ENCODE measurements around the gene ACVR2B. TPM values are rescaled to one million over a fixed set of nuclear protein-coding genes. Genes with fewer than 3 reads are reported as not detected.

Gene ACVR2B
- total and polyA plus RNA-seq, 10 of the 15 experiments (the other 5 are each of a cell fraction or from before 2014, with no cell fraction given): 0.27 to 2.9 (median 1.0) TPM

GRCh38 chr3:38487323-38487722 lies 33.6 kb downstream of the ACVR2B start:
- H3K9ac ChIP-seq (ENCODE audit: control insufficient read depth, insufficient read depth, low read length): no peak overlapping the region
- peak; percentile 93 for ATAC-seq
- TF ChIP-seq MTA2 (IDR thresholded peaks at IDR 0.05; ENCODE audit: low read depth) (no peak), NKRF (conservative IDR thresholded peaks at IDR 0.05) (no peak), ESRRA (IDR thresholded peaks at IDR 0.05; ENCODE audit: low read length) (no peak), RELB (IDR thresholded peaks at IDR 0.05; ENCODE audit: low read depth) (no peak), IRF3 (IDR thresholded peaks at IDR 0.05) (no peak), HSF1 (IDR thresholded peaks at IDR 0.05; ENCODE audit: low read depth, low read length) (no peak), TCF7 (IDR thresholded peaks at IDR 0.05; ENCODE audit: borderline replicate concordance) (no peak), E4F1 (IDR thresholded peaks at IDR 0.05; ENCODE audit: borderline replicate concordance, partially characterized antibody) (no peak), MLLT1 (IDR thresholded peaks at IDR 0.05) (no peak), CHD2 (IDR thresholded peaks at IDR 0.05; ENCODE audit: borderline replicate concordance, low read depth, low read length) (no peak)
- no peaks in the 10 kb centered on the region for H3K79me2 ChIP-seq (ENCODE audit: control insufficient read depth, insufficient read depth, low read length)
- POLR2A ChIA-PET: no interaction called here
- in situ Hi-C loops (cut with MboI) (no loop called here), intact Hi-C loops (cut with micrococcal nuclease; ENCODE audit: unreplicated experiment) (no loop called here)
- 0 out of 2 replicates have a peak overlapping the region, but pooled peaks have one; percentile 13 for H2AFZ ChIP-seq (ENCODE audit: control insufficient read depth, low read depth, low read length)
- H4K20me1 ChIP-seq (ENCODE audit: control insufficient read depth, insufficient read depth): no peaks in the 10 kb centered on the region
- peak overlapping the region; percentile 57; the same call in 1 of the 2 replicates for H3K4me2 ChIP-seq (ENCODE audit: control insufficient read depth, insufficient read depth)
- H3K27ac ChIP-seq (ENCODE audit: control insufficient read depth, insufficient read depth): no peak overlapping the region
- 0% methylated on average over 3 of the region's 3 CpGs for WGBS (ENCODE audit: insufficient coverage, insufficient replicate concordance, low lambda C conversion rate, missing lambda C conversion rate)
- CTCF ChIA-PET: interaction anchor here (1.0 to 1.8 kb wide), 3 partner anchors 8 to 513 kb away, joined by 3 to 4 read pairs (median 3); partner anchors contain the start of gene EXOG
- H3K4me3 ChIP-seq: no peak overlapping the region
- RAD21 ChIA-PET (ENCODE audit: unreplicated experiment): interaction anchor here (1.0 kb wide), 1 partner anchor 16 kb away, joined by 3 read pairs; no protein-coding TSS in a partner anchor
- H3K4me1 ChIP-seq (ENCODE audit: control insufficient read depth, insufficient read depth, low read length): peaks cover 9% of the 10 kb centered on the region
- no TSS peak for BruUV-seq (replicated peaks)
- FAIRE-seq: peak; percentile 64
- SMC1A ChIA-PET (ENCODE audit: uncharacterized antibody, unreplicated experiment): interaction anchor here (1.1 kb wide), 1 partner anchor 513 kb away, joined by 3 read pairs; no protein-coding TSS in a partner anchor
- peak; percentile 26 for DNase-seq (ENCODE audit: low read depth, low spot score)
- no peaks in the 10 kb centered on the region for H3K9me3 ChIP-seq (replicated peaks; ENCODE audit: control insufficient read depth, insufficient read depth, low read length)
- no peaks in the 10 kb centered on the region for H3K27me3 ChIP-seq (replicated peaks in 1 of 2; ENCODE audit: control insufficient read depth in 2 of 2, insufficient read depth in 2 of 2, low read length in 1 of 2)
- H3K36me3 ChIP-seq (ENCODE audit: control insufficient read depth in 2 of 2, insufficient read depth in 2 of 2, low read length in 1 of 2): peaks cover 0 to 2% of the 10 kb centered on the region in 2 experiments; a peak in 2 of 4 replicates
